Measurements from ENCODE around the gene CD180. TPM values are rescaled to one million over a fixed set of nuclear protein-coding genes. Genes with fewer than 3 reads are reported as not detected.

Gene CD180
- total RNA-seq, 1 donor from 2014 or later, result 2.1 TPM

GRCh38 chr5:67214707-67215447 lies 18.3 kb upstream of the CD180 start:
- intact Hi-C loops (cut with micrococcal nuclease), result no loop called here

- intact Hi-C loops (cut with micrococcal nuclease), result no loop called here
These were observed 17.4 kb upstream of the CD180 start for GRCh38 chr5:67214036-67214435.

- intact Hi-C loops (cut with micrococcal nuclease), result no loop called here
These were observed 15.3 kb upstream of the CD180 start for GRCh38 chr5:67211926-67212325.

DNA sequence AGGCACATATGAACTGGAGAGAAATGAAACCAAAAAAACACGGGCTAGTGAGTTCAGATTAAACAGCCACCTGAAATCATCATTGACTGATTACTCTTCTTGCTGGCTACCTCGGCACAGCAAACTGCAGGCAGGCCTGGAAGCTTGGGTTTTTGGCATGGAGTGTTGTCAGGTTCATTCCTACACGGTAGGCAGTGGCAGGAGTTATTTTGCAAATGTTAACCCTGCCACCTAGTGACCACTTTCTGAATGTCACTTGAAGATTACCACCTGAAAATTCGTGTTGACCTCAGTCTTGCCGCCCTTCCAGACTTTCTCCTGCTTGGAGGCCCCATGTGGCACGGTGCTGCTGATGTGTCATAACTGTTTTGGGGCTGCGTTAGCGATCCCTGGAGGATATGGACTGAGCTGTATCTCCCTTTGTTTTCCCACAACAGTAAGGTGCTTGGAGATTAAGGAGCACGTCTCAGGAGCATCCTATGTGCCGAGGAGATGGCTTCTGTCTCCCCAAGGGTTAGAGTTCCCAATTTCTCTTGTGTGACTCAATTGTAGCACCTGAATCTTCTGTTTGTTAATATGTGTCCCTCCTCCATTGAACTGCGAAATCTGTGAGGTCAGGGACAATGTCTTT lies 12.7 kb upstream of the CD180 start:
- intact Hi-C loops (cut with micrococcal nuclease), result loop anchor here (1.0 to 10.0 kb wide), 13 partner anchors 48 to 1582 kb away; partner anchors contain the start of genes ERBIN, MAST4, NLN and SGTB

DNA sequence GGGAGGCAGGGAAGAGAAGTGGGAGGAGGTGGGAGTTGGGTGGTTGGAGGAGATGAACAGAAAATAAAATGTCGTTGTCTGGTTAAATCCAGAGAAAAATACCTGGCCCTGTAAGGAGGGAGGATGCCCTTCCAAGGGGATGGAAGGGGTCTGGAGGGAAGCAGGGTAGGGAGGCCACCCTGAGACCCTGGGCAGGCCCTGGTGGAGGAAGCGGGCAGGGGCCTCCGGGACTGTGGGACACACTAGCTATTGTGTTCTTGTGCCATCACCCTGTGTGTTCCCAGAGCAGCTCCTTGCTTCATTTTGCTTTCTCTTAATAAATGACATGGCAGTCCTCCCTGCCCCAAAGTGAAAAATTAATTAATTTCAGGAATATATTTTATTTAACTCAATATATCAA lies 11.8 kb upstream of the CD180 start:
- intact Hi-C loops (cut with micrococcal nuclease), result loop anchor here (5.0 to 10.0 kb wide), 7 partner anchors 309 to 1581 kb away; partner anchors contain the start of genes ERBIN, MAST4, NLN and SGTB

DNA sequence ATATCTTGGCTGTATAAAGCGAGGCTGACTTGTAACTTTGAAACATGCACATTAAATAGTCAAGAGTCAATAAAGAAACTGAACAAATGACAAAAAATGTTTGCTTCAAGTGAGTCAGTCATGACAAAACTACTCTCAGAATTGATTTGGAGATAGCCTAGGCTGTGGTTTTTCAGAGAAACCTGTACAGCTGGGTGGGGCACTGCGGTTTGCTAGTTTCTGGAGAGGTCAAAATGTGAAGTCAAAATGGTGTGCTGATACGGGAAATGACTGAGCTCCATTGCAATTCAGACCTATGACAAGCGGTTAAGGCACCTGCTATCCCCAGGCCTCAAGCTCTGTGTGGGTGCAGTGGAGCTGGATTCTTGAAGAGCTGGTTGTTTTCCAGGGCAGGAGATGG lies 10.3 kb upstream of the CD180 start:
- intact Hi-C loops (cut with micrococcal nuclease), result loop anchor here (1.0 to 10.0 kb wide), 16 partner anchors 9 to 1580 kb away; partner anchors contain the start of genes ERBIN, MAST4, NLN and SGTB

GRCh38 chr5:67206461-67206860 lies 9.9 kb upstream of the CD180 start:
- intact Hi-C loops (cut with micrococcal nuclease), result loop anchor here (1.0 to 10.0 kb wide), 11 partner anchors 9 to 1579 kb away; partner anchors contain the start of genes ERBIN, MAST4, NLN and SGTB

GRCh38 chr5:67205981-67206380 lies 9.4 kb upstream of the CD180 start:
- intact Hi-C loops (cut with micrococcal nuclease), result loop anchor here (1.0 to 10.0 kb wide), 11 partner anchors 9 to 1579 kb away; partner anchors contain the start of genes ERBIN, MAST4, NLN and SGTB

DNA sequence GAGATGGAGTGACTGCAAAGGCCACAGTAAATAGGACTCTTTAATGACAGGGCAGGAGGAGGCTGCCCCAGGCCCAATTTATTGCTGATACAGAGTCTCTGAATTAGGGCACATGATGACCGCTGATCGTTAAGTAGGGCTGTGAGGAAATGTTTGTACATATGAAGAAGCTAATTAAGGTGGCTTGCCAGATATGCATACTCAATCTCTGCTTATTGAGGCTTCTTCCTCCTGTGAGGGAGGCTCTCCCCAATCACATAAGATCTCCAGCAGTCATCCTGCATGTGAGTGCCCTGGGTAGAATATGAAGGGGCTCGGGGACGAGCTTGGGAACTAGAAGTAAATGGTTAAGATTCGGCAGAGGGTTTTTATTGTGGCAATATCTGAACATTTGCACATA lies 8.2 kb upstream of the CD180 start:
- intact Hi-C loops (cut with micrococcal nuclease), result loop anchor here (5.0 to 10.0 kb wide), 7 partner anchors 312 to 1578 kb away; partner anchors contain the start of genes ERBIN, MAST4, NLN and SGTB

DNA sequence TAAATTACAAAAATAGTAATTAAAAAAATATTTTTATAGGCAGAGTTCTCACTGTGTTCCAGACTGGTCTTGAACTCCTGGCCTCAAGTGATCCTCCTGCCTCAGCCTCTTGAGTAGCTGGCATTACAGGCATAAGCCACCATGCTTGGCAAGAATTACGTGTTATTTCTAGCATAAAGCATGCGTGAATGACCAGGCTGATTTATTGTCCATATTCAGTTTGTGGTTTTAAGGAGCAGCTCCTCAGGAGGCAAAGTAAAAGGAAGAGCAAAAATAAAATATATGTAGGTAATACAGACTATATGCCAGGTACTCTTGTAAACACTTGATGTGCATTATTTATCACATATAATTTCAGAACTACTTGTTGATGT lies 7.1 kb upstream of the CD180 start:
- intact Hi-C loops (cut with micrococcal nuclease), result loop anchor here (10.0 kb wide), 2 partner anchors 609 to 1059 kb away; partner anchors contain the start of genes MAST4 and SREK1

DNA sequence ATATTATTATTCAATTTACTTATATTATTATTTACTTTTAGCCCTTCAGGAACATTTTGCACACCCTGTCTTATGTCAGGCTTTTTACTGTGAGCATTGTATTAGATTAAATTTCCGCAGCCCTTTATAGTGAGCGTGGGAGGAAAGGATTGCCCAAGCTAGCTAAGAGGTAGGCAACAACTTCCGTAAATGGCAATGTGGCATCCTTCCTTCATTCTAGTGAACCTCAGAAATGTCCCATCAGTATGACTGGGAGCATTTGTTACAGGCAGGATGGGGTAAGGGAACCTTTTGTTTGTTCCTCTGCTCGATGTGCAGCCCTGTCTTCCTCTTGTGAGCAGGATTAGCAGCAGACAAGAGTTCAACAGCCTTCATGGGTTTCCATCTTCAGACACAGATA lies 6.2 kb upstream of the CD180 start:
- intact Hi-C loops (cut with micrococcal nuclease), result loop anchor here (10.0 kb wide), 2 partner anchors 608 to 1058 kb away; partner anchors contain the start of genes MAST4 and SREK1

- intact Hi-C loops (cut with micrococcal nuclease), result loop anchor here (10.0 kb wide), 2 partner anchors 607 to 1057 kb away; partner anchors contain the start of genes MAST4 and SREK1
These were observed 5.4 kb upstream of the CD180 start for GRCh38 chr5:67201897-67202549.

GRCh38 chr5:67200809-67201562 lies 4.4 kb upstream of the CD180 start:
- intact Hi-C loops (cut with micrococcal nuclease), result loop anchor here (10.0 kb wide), 2 partner anchors 606 to 1056 kb away; partner anchors contain the start of genes MAST4 and SREK1

GRCh38 chr5:67199859-67200258 lies 3.3 kb upstream of the CD180 start:
- intact Hi-C loops (cut with micrococcal nuclease), result loop anchor here (2.0 to 10.0 kb wide), 3 partner anchors 17 to 1055 kb away; partner anchors contain the start of genes MAST4 and SREK1

DNA sequence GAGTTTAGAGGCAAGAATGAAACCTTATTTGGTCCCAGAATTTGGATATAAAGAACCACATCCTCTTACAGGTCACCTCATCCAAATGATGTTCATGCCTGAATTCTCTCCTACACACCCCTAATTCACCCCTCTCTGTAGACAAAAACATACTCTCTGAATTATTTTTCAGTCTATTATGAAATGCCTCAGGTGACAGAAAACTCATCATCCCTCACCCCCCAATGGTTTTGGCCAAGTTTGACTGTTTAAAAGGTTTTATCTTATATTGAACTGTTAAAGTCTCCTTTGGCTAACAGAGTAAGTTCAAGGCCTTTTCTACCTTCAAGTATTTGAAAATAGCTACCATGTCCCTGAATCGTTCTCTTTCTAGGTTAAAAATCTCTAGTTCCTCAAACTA lies 2.3 kb upstream of the CD180 start:
- intact Hi-C loops (cut with micrococcal nuclease), result loop anchor here (2.0 kb wide), 1 partner anchor 16 kb away; no protein-coding TSS in a partner anchor

DNA sequence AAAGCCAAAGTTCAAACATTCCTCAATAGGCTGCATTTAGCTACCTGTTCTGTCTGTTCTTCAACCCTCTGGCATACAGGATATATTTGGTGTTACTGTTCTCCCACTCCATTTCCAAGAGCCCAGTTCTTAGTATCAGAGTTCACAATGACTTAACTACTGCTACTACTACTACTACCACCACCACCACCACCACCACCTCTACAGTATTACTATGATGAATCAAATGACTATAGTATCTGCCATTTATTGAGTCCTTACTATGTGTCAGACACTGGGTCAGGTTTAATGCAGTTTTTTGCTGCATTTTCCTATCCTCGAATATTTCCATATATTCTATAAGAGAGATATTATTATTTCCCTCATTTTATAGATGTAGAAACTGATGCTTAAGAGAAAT lies 937 bp upstream of the CD180 start:
- intact Hi-C loops (cut with micrococcal nuclease), result loop anchor here (1.0 kb wide), 1 partner anchor 9 kb away; no protein-coding TSS in a partner anchor

DNA sequence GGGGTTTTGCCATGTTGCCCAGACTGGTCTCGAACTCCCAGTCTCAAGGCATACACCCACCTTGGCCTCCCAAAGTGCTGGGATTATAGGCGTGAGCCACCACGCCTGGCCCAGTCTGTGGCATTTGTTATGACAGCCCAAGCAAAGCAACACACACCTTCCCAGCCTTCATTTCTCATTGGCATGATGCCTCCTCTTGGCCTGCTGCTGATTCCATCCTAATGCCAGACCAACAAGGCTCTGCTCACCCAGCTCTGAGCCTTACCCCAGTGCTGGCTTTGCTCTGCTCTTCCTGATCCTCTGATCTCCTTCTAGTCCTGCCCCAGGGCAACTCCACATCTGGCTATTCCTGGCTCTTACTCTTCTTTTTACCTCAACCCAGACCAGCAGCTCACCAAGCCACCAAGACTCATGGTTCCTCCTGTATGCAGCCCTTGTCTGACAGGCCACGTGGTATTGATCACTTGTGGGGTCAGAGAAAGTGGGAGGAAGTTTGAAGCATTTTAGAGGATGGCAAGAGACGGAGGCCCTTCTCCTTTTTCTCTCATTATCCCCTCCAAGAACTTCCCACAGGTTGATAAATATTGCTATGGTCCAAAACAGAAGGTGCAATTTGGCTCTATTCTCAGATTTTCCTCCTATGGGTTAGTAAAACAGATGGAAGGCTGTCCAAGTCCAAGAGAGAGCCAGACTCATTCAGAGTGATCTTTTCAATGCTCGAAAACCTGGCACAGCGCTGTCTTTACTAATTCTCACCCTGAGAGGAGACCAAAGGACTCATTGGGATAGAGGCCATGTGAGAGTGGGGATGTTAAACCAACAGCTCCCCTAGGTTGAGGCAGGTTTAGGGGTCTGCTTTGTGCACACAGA lies 958 bp downstream of the CD180 start:
- intact Hi-C loops (cut with micrococcal nuclease), result no loop called here

DNA sequence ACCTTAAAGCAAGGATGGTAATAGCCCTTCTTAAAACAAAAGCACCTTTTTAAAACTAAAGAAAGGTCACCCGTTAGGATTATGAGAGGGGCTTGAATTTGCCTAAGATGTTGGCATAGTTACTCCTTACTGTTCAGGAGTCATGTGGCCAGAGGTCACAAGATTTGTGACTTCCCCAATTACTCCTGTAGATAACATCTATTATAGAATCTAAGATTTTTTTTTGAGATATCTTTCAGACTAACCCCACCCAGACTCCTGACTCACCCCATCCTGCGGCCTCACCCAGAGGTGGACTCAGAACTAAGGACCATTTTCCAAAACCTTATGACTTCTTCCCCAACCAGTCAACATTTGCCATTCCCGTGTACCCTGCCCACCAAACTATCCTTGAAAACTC lies 2.4 kb downstream of the CD180 start:
- intact Hi-C loops (cut with micrococcal nuclease), result no loop called here

GRCh38 chr5:67193439-67193807 lies 3.2 kb downstream of the CD180 start:
- intact Hi-C loops (cut with micrococcal nuclease), result no loop called here

Data from T-helper 1 cell treated with Interleukin-12 subunit alpha and Interleukin-12 subunit beta and Interleukin-4 antibody, amounts not matched to agents 30 ng/mL and 1 ng/mL, for 36 hours (primary cell).